Right lobe of liver (tissue), 4 donors: ENCODE measurements around the gene SLC6A18.
"Not testable (repeated sequence)": the region's sequence is repeated elsewhere in the genome, so short reads cannot be mapped to it uniquely, and the experiment has no call there.

Source experiments
- CTCF ChIP-seq, 4 donors: fragments of 200-600 bp in 3 of 4; fragments of 450-650 bp in 1 of 4; IDR thresholded peaks; one replicate each; pipeline versions ENCODE4 v1.5.1 to v1.8.0; 2016 to 2022; ENCODE audit warnings: antibody characterized with exemption in 4 of 4, mild to moderate bottlenecking in 2 of 4
- POLR2A ChIP-seq: fragments of 450-650 bp; IDR thresholded peaks from one replicate; pipeline ENCODE4 v1.6.1; 2017; ENCODE audit warnings: antibody characterized with exemption, mild to moderate bottlenecking
- donor health status: DM: no; HTN: no; CAD: no.
- donor health status: DM: no; HTN: no; CAD: no.
- donor health status: DM: no; HTN: yes; CAD: no.

DNA sequence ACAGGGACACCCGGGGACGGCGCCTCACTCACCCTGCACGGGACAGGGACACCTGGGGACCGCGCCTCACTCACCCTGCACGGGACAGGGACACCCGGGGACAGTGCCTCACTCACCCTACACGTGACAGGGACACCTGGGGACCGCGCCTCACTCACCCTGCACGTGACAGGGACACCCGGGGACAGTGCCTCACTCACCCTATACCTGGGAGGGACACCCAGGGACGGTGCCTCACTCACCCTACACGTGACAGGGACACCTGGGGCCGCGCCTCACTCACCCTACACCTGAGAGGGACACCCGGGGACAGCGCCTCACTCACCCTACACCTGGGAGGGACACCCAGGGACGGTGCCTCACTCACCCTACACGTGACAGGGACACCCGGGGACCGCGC lies 65.8 kb downstream of the SLC6A18 start:
- TF ChIP-seq CTCF (IDR thresholded peaks at IDR 0.05); POLR2A: not testable (repeated sequence)
